GM18907 (cell line): ENCODE results near the gene BFSP1.

Experiments
- ATAC-seq: cut with Tn5 transposase; IDR thresholded peaks from one replicate; pipeline ENCODE4 v1.9.1; 2021; ENCODE audit warnings: mild to moderate bottlenecking, moderate library complexity; ENCODE audit not compliant: unreplicated experiment

BFSP1 gene

GRCh38 chr20:17558154-17558940 lies 27.2 kb upstream of the BFSP1 start:
- no peak for ATAC-seq

- no peak for ATAC-seq
Observed at GRCh38 chr20:17557675-17558006, 26.5 kb upstream of the BFSP1 start.

GRCh38 chr20:17556837-17557674 lies 25.9 kb upstream of the BFSP1 start:
- no peak for ATAC-seq

GRCh38 chr20:17555106-17555505 lies 23.9 kb upstream of the BFSP1 start:
- ATAC-seq = no peak

- no peak for ATAC-seq
Observed at GRCh38 chr20:17549131-17549530, 18.0 kb upstream of the BFSP1 start.

- ATAC-seq = no peak
Observed at GRCh38 chr20:17545127-17545526, 13.9 kb upstream of the BFSP1 start.

GRCh38 chr20:17543531-17544131 lies 12.5 kb upstream of the BFSP1 start:
- ATAC-seq = no peak

GRCh38 chr20:17542993-17543412 lies 11.8 kb upstream of the BFSP1 start:
- no peak for ATAC-seq

- no peak for ATAC-seq
Observed at GRCh38 chr20:17542481-17542880, 11.3 kb upstream of the BFSP1 start.

- no peak for ATAC-seq
Observed at GRCh38 chr20:17541996-17542395, 10.8 kb upstream of the BFSP1 start.

- ATAC-seq = no peak
Observed at GRCh38 chr20:17541596-17541995, 10.4 kb upstream of the BFSP1 start.

GRCh38 chr20:17538517-17539170 lies 7.5 kb upstream of the BFSP1 start:
- ATAC-seq = peak; percentile 82

- ATAC-seq = no peak
Observed at GRCh38 chr20:17537959-17538358, 6.8 kb upstream of the BFSP1 start.

- peak; percentile 89 for ATAC-seq
Observed at GRCh38 chr20:17536944-17537444, 5.8 kb upstream of the BFSP1 start.

GRCh38 chr20:17534077-17534476 lies 2.9 kb upstream of the BFSP1 start:
- ATAC-seq = no peak

GRCh38 chr20:17533396-17533795 lies 2.2 kb upstream of the BFSP1 start:
- no peak for ATAC-seq

GRCh38 chr20:17531665-17532025 lies 466 bp upstream of the BFSP1 start:
- no peak for ATAC-seq

GRCh38 chr20:17530153-17530552 lies 1.0 kb downstream of the BFSP1 start:
- ATAC-seq = no peak

- no peak for ATAC-seq
Observed at GRCh38 chr20:17529586-17529985, 1.6 kb downstream of the BFSP1 start.

GRCh38 chr20:17525650-17526049 lies 5.5 kb downstream of the BFSP1 start:
- ATAC-seq = no peak

GRCh38 chr20:17525132-17525531 lies 6.0 kb downstream of the BFSP1 start:
- no peak for ATAC-seq
